ENCODE data around the gene PIGM.

Gene PIGM

GRCh38 chr1:160031365-160032164, at the start of gene PIGM:
TSS of gene PIGM (minus strand) at chr1:160031990. CDS start at chr1:160031739, 251 bp downstream.
- DNase-seq: peak; percentile 63

GRCh38 chr1:160081261-160081936, 49.6 kb upstream of the PIGM start, which contains the start of gene KCNJ9:
TSS of gene KCNJ9 (plus strand) at chr1:160081538. CDS start at chr1:160084031, 2,493 bp downstream.
- no peak for DNase-seq

GRCh38 chr1:160080381-160081100, 48.8 kb upstream of the PIGM start:
- DNase-seq: no peak

- DNase-seq: no peak
Observed at GRCh38 chr1:160079448-160079847, 47.7 kb upstream of the PIGM start.

GRCh38 chr1:160078512-160079195, 46.9 kb upstream of the PIGM start:
- no peak for DNase-seq

GRCh38 chr1:160077486-160077885, 45.7 kb upstream of the PIGM start:
- DNase-seq: no peak

- DNase-seq: no peak
Observed at GRCh38 chr1:160076295-160076694, 44.5 kb upstream of the PIGM start.

GRCh38 chr1:160075836-160076235, 44.0 kb upstream of the PIGM start:
- DNase-seq: no peak

GRCh38 chr1:160074865-160075264, 43.1 kb upstream of the PIGM start:
- DNase-seq: no peak

- no peak for DNase-seq
Observed at GRCh38 chr1:160071289-160071688, 39.5 kb upstream of the PIGM start.

GRCh38 chr1:160070243-160071163, 38.7 kb upstream of the PIGM start:
- no peak for DNase-seq

- no peak for DNase-seq
Observed at GRCh38 chr1:160069460-160070231, 37.9 kb upstream of the PIGM start, which contains the start of gene KCNJ10. TSS of gene KCNJ10 (minus strand) at chr1:160070160. CDS start at chr1:160042532, 27,628 bp downstream.

- no peak for DNase-seq
Observed at GRCh38 chr1:160068225-160068624, 36.4 kb upstream of the PIGM start.

GRCh38 chr1:160066829-160067745, 35.3 kb upstream of the PIGM start:
- no peak for DNase-seq

- DNase-seq: no peak
Observed at GRCh38 chr1:160064746-160065145, 33.0 kb upstream of the PIGM start.

GRCh38 chr1:160064164-160064563, 32.4 kb upstream of the PIGM start:
- DNase-seq: no peak

- DNase-seq: no peak
Observed at GRCh38 chr1:160063176-160063575, 31.4 kb upstream of the PIGM start.

- no peak for DNase-seq
Observed at GRCh38 chr1:160062230-160062532, 30.4 kb upstream of the PIGM start.

GRCh38 chr1:160061369-160062229, 29.8 kb upstream of the PIGM start:
- DNase-seq: no peak

Measured in GOT3 (cell line).